Measurements from ENCODE around the gene ATP1B3. TPM values are rescaled to one million over a fixed set of nuclear protein-coding genes. Genes with fewer than 3 reads are reported as not detected.

The ATP1B3 gene
- total RNA-seq, 4 donors from 2014 or later, result 48.7 to 270 (median 228) TPM

DNA sequence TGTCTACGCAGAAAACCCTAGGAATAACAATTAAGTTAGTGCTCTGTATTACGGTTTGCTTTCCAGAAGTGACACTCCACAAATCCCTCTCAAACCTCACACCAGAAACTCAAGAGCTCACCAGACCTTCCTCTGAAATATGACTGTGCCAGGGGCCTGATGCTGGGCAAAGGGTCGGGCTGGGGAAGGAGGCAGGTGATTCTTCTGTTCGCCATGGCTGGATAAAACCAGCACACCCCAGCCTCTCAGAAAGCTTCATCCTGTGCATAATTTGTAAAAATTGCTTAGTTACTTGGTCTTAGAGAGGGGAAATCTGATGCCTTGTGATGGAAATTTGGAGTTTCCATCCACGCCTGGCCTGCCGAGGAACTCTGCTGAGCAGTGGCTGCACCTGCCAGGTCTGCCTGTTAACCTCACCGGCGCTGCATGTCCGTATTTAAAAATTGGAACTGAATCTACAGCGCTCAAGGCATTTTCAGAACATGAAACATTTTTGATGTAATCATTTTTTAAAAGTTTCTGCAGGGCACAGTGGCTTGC lies 22.7 kb upstream of the ATP1B3 start:
- DNase-seq, result no peak
- H3K36me3 ChIP-seq, result no peaks in the 10 kb centered on the region
- H3K27ac ChIP-seq, result peak overlapping the region in 1 of 4 donors; percentile 1
- TF ChIP-seq POLR2A (IDR thresholded peaks at IDR 0.05) (no peak), CTCF (IDR thresholded peaks at IDR 0.05) (no peak)
- H3K4me3 ChIP-seq, result no peak overlapping the region
- H3K4me1 ChIP-seq, result peaks cover 0 to 4% (median 0%) of the 10 kb centered on the region in 4 donors
- no peaks in the 10 kb centered on the region for H3K27me3 ChIP-seq
- no peaks in the 10 kb centered on the region for H3K9me3 ChIP-seq

DNA sequence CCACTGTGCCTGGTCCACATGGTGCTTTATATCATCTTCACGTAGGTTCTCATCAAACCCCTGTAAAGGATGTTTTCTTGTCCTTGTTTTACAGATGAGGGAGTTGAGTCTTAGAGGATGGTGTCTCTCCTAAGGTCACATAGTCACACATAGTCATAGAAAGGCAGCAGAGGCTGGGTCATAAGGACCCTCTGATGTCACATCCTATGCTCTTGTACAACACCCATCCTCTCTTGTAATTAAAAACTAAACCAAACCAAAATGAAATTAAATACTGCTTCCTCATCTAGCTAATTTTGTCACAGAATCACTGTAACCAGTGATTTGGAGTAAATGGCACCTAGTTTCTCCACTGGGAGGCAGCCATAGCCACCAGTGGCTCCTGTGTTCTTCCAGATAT lies 21.8 kb upstream of the ATP1B3 start:
- DNase-seq, result no peak
- Histone ChIP-seq H3K4me1 (peaks cover 0 to 10% (median 0%) of the 10 kb centered on the region in 4 donors), H3K27me3 (no peaks in the 10 kb centered on the region), H3K36me3 (no peaks in the 10 kb centered on the region), H3K9me3 (no peaks in the 10 kb centered on the region), H3K27ac (no peak overlapping the region), H3K4me3 (no peak overlapping the region)
- TF ChIP-seq POLR2A (IDR thresholded peaks at IDR 0.05), result no peak
- no peak for TF ChIP-seq CTCF (IDR thresholded peaks at IDR 0.05)

DNA sequence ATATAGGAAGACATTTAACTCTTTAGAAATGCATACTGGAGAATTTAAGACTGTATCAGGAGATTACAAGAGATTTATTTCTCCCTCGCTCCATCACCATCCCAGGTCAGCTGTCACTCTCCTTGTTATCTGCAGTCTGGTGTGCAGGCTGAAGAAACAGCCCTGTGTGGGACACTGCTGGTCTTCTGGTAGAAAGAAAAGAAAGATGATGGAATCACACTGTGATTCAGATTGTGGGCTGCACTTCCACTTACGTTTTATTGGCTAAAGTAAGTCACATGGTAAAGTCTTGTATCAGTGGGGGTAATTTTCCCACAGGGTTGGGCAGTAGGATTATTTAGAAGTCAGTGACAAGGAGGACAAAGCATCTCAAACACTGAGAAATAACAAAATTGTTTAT lies 18.1 kb upstream of the ATP1B3 start:
- TF ChIP-seq CTCF (IDR thresholded peaks at IDR 0.05) (no peak), POLR2A (IDR thresholded peaks at IDR 0.05) (no peak)
- Histone ChIP-seq H3K27me3 (no peaks in the 10 kb centered on the region), H3K9me3 (no peaks in the 10 kb centered on the region), H3K4me1 (peaks cover 0 to 10% (median 2%) of the 10 kb centered on the region in 4 donors), H3K27ac (no peak overlapping the region), H3K36me3 (no peaks in the 10 kb centered on the region), H3K4me3 (no peak overlapping the region)
- DNase-seq, result no peak

- Histone ChIP-seq H3K36me3 (no peaks in the 10 kb centered on the region), H3K27me3 (no peaks in the 10 kb centered on the region), H3K4me1 (peaks cover 0 to 5% (median 2%) of the 10 kb centered on the region in 4 donors), H3K9me3 (no peaks in the 10 kb centered on the region), H3K27ac (peak overlapping the region in 3 of 4 donors; percentile 10 to 82 (median 73)), H3K4me3 (no peak overlapping the region)
- TF ChIP-seq CTCF (IDR thresholded peaks at IDR 0.05) (no peak), POLR2A (IDR thresholded peaks at IDR 0.05) (peak in 1 of 2 donors; percentile 17)
- peak in 1 of 3 donors; percentile 78 for DNase-seq
Observed at GRCh38 chr3:141859651-141860050, 16.8 kb upstream of the ATP1B3 start.

- TF ChIP-seq POLR2A (IDR thresholded peaks at IDR 0.05), result no peak
- TF ChIP-seq CTCF (IDR thresholded peaks at IDR 0.05), result no peak
- Histone ChIP-seq H3K27ac (peak overlapping the region in 3 of 4 donors; percentile 10 to 82 (median 73)), H3K27me3 (no peaks in the 10 kb centered on the region), H3K9me3 (no peaks in the 10 kb centered on the region), H3K36me3 (no peaks in the 10 kb centered on the region), H3K4me3 (no peak overlapping the region), H3K4me1 (peaks cover 0 to 5% (median 2%) of the 10 kb centered on the region in 4 donors)
- no peak for DNase-seq
Observed at GRCh38 chr3:141860086-141860669, 16.3 kb upstream of the ATP1B3 start.

Measured in Peyer's patch (tissue), 4 donors.